HepG2 (cell line): ENCODE measurements around the gene SLC45A1.

Experiments
- CAMTA2 ChIP-seq: sonication (generic); formaldehyde crosslinking; IDR thresholded peaks from 2 replicates; pipeline ENCODE4 v1.4.0; 2020; ENCODE audit warnings: mild to moderate bottlenecking, missing genetic modification reagents, borderline replicate concordance
- MAFF ChIP-seq: IDR thresholded peaks from 2 replicates; pipeline ENCODE4 v1.6.1; 2011; ENCODE audit warnings: low read depth, low read length, improper control_type of control experiment
- MAFK ChIP-seq, 2 experiments: IDR thresholded peaks in 1 of 2; conservative IDR thresholded peaks in 1 of 2; 2 replicates each; pipeline ENCODE4 v1.6.1; 2011; ENCODE audit warnings: improper control_type of control experiment in 2 of 2, low read length in 2 of 2
- MAX ChIP-seq: IDR thresholded peaks from 2 replicates; pipeline ENCODE4 v1.6.1; 2012; ENCODE audit warnings: inconsistent platforms
- STAT5B ChIP-seq: sonication (generic); formaldehyde crosslinking; IDR thresholded peaks from 2 replicates; pipeline ENCODE4 v1.4.0; 2020; ENCODE audit warnings: missing genetic modification reagents
- TBX2 ChIP-seq: sonication (generic); formaldehyde crosslinking; IDR thresholded peaks from 2 replicates; pipeline ENCODE4 v1.5.0; 2020; ENCODE audit warnings: missing genetic modification reagents, mild to moderate bottlenecking, borderline replicate concordance
- TCF7L2 ChIP-seq: IDR thresholded peaks from 2 replicates; pipeline ENCODE4 v1.6.1; 2011; ENCODE audit warnings: mild to moderate bottlenecking, low read depth, low read length, moderate library complexity
- ZNF274 ChIP-seq: sonication (generic); formaldehyde crosslinking; IDR thresholded peaks from 2 replicates; pipeline ENCODE4 v1.5.1; 2020; ENCODE audit warnings: mild to moderate bottlenecking, missing genetic modification reagents
- ZNF431 ChIP-seq: sonication (generic); formaldehyde crosslinking; IDR thresholded peaks from 2 replicates; pipeline ENCODE4 v1.9.0; 2022; ENCODE audit warnings: missing genetic modification reagents, low read depth, mild to moderate bottlenecking, borderline replicate concordance
- ZNF530 ChIP-seq: sonication (generic); formaldehyde crosslinking; IDR thresholded peaks from 2 replicates; pipeline ENCODE4 v1.5.0; 2020; ENCODE audit warnings: low read depth, mild to moderate bottlenecking, missing genetic modification reagents
- ZNF598 ChIP-seq: sonication (generic); formaldehyde crosslinking; IDR thresholded peaks from 2 replicates; pipeline ENCODE4 v1.5.1; 2020; ENCODE audit warnings: mild to moderate bottlenecking, missing genetic modification reagents, borderline replicate concordance
- ZNF747 ChIP-seq: sonication (generic); formaldehyde crosslinking; IDR thresholded peaks from 2 replicates; pipeline ENCODE4 v1.8.1; 2023; ENCODE audit warnings: missing genetic modification reagents, mild to moderate bottlenecking, borderline replicate concordance
- ZZZ3 ChIP-seq: sonication (generic); formaldehyde crosslinking; IDR thresholded peaks from 2 replicates; pipeline ENCODE4 v1.4.0; 2020; ENCODE audit warnings: missing genetic modification reagents, mild to moderate bottlenecking, borderline replicate concordance

DNA sequence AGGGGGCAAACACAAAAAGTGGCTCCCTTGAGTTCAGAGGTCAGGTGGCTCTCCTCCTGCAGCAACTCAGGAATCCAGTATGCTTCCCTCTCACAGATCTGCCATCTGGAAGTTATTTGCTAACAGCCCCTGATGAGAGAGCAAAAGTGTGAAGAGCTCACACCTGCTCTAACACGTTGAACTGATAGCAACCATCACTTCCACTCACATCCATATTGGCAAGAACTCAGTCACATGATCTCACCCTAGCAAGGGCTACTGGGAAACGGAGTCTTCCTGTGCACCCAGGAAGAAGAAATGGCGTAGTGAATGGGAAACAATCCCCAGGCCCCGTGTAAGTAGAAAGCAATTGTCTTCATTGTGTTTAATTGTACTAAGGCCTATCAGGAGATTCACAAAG is 20.7 kb upstream of the SLC45A1 start:
- TF ChIP-seq ZNF598 (CRISPR knock-in tag) = no peak
- no peak for TF ChIP-seq ZNF747
- no peak for TF ChIP-seq STAT5B
- TF ChIP-seq CAMTA2 = no peak
- no peak for TF ChIP-seq ZNF530 (CRISPR knock-in tag)
- no peak for TF ChIP-seq TBX2 (CRISPR knock-in tag)
- TF ChIP-seq ZZZ3 (CRISPR knock-in tag) = no peak
- no peak for TF ChIP-seq ZNF431 (CRISPR knock-in tag)
- no peak for TF ChIP-seq MAX
- TF ChIP-seq MAFF = no peak
- no peak for TF ChIP-seq ZNF274 (CRISPR knock-in tag)
- no peak for TF ChIP-seq TCF7L2
- no peak for TF ChIP-seq MAFK (conservative IDR thresholded peaks at IDR 0.05 in 1 of 2, IDR thresholded peaks at IDR 0.05 in 1 of 2; ENCODE audit: low read length in 2 of 2)
